ENCODE data around the gene PET117.

- TF ChIP-seq CTCF (IDR thresholded peaks at IDR 0.05; ENCODE audit: borderline replicate concordance, extremely low read depth, low read length, poor library complexity, severe bottlenecking) (no peak), EZH2 (IDR thresholded peaks at IDR 0.05; ENCODE audit: borderline replicate concordance, low read depth, low read length, severe bottlenecking) (no peak)
Observed at GRCh38 chr20:18172379-18172778, 34.7 kb downstream of the PET117 start.
